GM15510 (cell line): ENCODE data around the gene PARD3B.

Experiments used
- POLR2A ChIP-seq: IDR thresholded peaks from 3 replicates; pipeline ENCODE4 v1.6.1; 2011; ENCODE audit warnings: borderline replicate concordance; ENCODE audit not compliant: insufficient read length; ENCODE audit errors: extremely low read depth

The PARD3B gene

DNA sequence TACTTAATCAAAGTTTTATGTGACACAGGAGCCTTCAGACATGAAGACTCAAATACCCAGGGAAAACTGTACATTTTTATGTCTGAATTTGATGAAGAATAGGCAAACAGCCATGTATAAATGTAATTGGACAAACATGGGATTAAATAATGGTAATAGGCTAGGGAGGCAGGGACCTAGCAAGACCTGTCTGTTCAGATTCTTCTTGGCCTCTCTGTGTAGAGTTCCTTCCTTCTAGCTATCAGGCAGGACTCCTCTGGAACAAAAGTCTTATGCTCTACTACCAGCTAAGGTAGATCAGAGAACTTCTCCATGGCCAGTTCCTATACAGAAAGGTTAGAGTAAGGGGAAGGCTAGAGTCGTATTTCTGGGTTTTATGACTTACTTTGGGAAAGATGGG is 9.5 kb upstream of the PARD3B start:
- no peak for TF ChIP-seq POLR2A

DNA sequence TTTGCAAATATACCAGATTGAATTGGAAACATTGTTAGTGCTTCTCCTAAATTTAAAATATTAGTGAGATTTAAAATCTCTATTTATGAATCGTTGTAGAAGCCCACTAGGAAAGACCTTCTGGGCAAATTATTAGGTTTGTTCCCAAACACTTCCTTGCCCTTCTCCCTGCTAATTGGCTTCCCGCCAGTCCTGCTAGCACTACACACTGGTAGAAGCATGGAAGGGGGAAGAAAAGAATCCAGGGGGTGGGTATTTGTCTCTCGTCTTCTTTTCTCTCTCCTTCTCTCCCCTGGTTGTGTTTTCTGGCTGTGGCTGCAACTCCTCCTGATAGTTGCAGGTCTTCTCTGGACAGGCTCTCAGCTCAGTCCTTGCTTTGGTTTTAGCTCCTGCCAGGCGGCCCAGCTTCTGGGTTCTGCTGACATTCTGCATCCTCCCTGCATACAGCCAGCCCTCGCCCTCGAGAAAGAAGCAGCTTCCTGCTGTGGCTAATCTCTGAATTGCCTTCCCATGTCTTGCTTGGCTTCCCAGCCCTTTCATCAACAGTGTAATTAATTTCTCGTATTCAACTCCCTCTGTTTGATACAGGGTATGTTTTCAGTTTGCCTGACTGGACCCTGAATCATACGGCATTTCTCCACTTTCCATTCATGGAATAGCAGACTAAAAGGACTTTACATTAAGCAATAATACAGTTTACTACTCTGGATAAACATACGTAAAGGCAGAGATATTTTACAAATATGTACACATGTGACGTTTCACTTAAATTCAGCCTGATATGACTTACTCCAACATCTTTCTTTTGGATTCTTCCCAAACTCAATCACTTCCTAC is 6.9 kb upstream of the PARD3B start:
- TF ChIP-seq POLR2A, result no peak

DNA sequence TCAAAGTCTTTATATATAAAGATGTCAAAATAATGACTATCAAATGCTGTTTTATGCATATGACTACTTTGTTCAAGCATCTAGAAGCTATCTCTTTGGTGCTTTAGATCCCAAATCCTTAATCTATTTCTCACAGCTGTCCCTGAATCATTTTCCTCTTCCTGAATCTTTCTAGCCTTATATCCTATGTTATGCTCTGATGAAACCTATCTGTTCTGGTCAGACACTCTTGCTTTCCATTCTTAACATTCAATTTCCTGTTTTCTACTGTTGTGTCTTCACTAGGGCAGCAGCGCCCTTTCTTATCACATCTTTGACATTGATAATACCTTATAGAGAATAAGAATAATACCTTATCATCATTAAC is 6.3 kb upstream of the PARD3B start:
- no peak for TF ChIP-seq POLR2A

DNA sequence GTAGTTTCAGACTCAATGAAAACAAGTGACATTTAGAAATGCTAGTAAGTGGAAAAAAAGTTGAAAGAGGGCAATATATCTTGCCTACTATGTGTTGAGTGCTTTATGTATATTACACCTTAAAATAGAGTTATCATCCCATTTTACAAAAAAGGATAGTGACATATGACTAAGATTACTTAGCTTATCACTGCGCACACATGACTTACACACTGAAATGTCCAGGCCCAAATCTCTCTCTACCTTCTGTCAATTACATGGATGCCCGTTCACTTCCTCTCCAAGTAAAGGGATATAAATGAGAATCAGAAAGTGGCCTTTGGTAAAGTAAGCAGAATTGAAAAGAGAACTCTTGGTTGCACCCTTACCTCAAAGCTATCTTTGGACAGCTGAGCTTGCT is 3.6 kb upstream of the PARD3B start:
- no peak for TF ChIP-seq POLR2A

DNA sequence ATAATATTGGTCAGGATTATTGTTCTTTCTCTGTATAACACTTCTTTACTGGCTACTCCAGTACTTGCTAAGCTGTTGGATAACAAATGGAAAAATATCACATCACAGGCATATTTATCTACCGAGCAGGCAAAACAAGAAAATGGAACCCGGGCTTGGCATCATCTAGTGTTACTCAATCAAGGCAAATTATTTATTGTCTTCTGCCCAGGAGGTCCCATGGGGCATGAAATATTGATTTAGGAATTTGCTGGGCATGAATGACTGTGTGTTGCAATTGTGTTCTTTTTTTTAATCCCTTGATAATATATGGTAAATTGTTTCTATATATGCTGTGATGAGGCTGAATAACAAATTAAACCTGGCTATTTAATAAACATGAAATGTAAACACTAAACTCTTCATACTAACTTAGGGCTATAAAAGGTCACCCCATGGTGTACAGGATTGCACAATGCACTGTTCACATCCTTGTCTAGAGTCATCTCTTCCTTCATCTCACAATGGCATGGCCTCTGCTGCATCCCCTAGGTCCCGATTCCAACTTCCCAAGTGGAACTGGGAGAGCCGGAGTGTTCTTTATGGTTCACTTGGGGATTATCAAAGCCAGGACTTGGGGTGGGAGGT is 2.2 kb upstream of the PARD3B start:
- TF ChIP-seq POLR2A, result no peak

DNA sequence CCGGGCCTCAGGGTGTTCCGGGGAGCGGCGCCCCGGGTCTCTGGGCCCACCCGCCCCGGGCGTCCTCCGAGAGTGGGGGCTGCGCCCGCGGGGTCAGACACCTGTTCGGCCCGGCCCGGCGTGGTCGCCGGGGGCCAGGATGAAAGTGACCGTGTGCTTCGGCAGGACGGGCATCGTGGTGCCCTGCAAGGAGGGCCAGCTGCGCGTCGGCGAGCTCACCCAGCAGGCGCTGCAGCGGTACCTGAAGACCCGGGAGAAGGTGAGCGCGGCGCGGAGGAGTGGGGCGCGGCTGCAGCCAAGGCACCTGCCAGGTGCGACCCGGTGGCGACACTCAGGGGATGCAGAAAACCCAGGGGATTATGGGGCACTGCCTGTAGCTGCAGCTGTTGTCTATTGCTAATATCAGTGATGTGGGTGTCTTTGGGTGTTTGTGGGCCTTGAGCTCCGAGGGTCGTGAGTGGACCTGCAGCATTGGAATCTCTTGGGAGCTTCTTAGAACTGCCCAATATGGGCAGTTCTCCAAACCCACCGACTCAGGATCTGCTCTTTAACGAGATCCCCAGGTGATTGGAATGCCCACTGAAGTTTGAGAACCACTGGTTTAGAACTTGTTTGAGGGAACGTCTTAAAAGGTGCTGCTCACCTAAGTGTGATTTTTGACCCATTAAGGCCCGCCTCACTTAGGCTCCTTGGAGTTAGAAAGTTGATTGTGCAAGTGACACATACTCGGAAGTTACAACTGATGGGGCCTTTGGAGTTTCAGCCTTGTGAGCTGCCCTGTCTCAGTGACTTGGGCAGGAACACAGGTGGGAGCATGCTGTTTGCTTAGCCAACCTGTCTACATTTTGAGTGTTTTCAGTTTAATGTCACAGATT is 823 bp downstream of the PARD3B start:
- TF ChIP-seq POLR2A, result no peak

DNA sequence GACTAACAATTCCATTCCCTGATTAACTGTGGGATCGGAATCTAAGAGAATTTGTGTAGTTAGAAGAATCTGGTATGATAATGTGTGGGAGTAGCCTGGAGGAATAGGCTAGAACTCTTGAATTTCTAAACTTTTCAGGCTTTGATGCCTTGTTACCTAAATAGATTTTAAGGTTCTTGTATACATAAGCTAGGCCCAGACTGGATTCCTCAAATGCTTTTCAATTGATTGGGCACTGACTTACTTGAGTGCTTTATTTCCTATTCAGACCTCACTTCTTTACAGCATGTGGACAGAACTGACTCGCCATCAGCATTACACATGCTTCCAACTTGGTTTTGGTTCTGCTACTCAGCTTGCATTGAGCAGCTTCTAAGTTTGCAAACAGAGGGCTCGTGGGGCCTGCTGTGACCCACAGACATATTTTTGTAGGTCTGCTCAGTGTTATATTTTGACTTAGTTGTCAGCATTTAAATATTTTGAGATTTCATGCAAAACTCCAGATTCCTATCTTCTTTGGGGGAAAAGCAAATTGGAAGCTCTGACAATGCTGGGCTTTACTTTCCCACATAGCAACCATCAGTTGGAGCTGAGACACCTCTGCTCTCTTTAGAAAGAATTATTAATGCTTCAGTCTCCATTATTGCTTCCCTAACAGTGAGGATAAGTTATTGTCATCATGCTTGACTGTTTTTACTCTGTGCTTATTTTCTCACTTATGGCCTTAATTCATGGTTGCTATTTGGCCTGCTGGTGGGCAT is 5.7 kb downstream of the PARD3B start:
- no peak for TF ChIP-seq POLR2A

DNA sequence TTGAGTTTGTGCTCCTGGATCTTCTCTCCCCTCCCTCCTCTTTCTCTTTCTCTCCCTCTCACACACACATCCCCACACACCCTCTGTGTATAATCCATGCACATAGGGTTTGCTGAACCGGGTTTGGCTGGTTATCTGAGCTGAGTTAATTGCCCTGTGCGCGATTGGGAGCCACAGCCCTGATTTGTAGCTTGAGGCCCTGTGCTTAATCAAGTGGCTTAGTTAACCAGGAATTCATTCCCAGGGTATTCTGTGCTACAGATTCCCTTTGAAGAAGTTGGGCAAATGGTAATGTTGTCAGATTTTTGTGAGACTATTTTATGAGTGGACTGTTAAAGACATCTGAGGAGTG is 6.2 kb downstream of the PARD3B start:
- TF ChIP-seq POLR2A, result no peak

DNA sequence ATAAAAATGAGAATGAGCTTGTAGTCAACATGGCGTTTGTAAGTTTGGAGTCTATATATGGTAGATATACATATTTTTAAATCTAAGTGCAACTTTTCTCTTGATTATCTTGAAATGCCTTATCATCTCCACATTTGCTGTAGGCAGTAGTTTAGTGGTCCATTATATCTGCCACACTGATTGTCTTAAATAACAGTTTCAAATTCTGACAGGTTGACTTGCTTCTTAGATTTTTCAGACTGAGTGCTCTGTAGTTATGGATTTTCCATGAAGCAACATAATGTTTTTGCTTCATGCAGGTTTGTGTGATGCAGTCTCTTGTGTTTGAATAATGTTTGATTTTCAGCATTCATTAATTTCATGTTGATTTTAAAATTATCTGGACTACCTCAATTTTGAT is 12.3 kb downstream of the PARD3B start:
- TF ChIP-seq POLR2A, result no peak

DNA sequence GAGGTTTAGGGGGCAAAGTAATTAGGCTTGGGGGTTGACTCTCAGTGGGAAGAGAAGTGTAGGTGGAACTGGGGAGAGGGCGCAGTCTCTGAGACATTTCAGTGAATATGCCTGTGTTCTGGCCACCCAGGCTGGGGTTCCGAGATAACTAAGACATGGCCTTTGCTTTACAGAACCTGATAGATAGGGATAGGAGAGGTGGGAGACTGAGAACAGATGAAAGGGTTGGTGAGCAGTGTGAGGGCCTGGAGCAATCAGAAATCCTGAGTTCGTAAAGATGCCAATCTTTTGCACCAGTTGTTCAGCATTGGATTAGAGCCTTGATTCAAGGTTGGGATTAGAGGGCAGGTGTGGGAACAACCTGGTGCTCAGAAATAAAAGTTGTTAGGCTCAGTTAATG is 15.6 kb downstream of the PARD3B start:
- no peak for TF ChIP-seq POLR2A

DNA sequence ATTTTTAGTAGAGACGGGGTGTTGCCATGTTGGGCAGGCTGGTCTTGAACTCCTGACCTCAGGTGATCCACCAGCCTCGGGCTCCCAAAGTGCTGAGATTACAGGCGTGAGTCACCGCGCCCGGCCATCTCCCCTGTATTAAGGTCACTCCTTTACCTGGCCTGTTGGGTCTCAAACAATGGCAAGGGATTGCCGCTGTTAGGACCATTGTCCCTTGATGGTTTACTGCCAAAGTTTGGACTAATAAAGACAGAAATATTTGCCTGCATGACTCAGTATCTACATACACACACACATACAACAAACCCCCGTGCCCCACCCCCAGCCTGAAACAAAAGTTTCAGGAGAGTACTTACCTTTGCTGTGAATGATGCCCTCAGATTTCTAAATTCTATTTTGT is 16.5 kb downstream of the PARD3B start:
- no peak for TF ChIP-seq POLR2A

DNA sequence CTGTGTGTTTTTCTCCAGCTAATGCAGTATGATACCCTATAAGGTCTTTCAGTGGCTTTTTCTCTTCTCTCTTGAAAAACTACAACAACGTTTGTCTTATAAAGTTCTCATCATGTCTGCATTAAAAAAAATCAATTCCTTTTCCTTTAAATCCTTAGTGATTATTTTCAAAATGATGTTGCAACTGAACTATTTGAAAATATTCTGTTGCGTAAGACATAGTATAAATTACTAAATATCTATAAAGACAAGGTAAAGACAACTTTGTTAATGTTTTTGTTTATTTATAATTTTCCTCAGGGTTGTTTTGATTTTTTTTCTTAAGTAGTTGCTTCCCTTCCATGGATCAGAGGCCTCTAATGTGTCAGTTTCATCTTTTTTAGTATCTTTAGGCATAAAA is 21.2 kb downstream of the PARD3B start:
- TF ChIP-seq POLR2A, result no peak

DNA sequence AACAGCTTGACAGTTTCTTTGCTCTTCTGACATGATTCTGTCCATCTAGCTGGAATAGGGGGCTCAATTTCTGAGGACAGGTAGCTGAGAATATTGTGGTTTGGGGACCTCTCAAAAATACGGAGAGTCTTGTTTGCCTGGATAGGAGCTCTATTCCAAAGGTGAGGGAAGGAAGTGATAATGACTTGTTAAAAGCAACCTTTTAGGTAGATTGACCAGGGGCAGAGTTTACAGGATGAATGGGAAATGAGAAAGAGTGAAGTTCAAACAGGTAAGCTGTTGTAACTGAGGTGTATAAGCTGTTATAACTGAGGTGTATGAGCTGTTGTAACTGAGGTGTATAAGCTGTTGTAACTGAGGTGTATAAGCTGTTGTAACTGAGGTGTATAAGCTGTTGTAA is 25.1 kb downstream of the PARD3B start:
- no peak for TF ChIP-seq POLR2A

DNA sequence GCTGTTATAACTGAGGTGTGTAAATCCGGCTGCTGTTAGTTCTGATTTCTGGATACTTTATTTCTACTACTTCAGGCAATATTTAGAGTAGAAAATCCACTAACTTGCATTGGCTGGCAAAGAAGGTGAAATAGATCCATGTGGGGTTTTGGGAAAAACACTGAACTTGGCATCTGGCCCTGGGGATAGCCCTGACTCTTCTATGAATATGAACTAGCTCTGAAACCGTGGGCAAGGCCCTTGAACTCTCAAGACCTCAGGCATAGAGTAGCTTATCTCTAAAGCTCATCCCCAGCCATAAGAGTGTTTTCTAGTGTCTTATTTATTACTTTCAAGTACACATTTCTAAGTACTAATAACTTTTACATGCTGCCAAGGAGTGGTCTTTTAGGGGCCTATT is 25.8 kb downstream of the PARD3B start:
- no peak for TF ChIP-seq POLR2A

DNA sequence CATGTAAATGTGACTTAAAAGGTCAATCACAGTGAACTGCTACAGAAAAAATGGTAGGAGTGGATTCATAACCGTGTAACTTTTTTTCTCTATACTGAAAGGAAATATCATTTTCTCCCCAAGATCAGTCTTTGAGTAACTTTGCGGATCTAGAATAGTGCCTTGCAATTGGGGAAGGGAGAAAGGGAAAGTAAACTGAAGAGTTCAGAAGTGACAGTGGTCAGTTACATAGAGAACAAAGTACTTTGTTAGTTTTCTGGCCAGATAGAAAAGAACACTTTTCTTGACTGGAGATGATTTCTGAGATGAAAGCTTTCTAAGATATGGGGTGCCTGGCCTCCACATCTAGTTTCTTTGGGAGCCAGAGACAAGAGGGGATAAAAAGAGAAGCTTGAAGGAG is 26.6 kb downstream of the PARD3B start:
- TF ChIP-seq POLR2A, result no peak

DNA sequence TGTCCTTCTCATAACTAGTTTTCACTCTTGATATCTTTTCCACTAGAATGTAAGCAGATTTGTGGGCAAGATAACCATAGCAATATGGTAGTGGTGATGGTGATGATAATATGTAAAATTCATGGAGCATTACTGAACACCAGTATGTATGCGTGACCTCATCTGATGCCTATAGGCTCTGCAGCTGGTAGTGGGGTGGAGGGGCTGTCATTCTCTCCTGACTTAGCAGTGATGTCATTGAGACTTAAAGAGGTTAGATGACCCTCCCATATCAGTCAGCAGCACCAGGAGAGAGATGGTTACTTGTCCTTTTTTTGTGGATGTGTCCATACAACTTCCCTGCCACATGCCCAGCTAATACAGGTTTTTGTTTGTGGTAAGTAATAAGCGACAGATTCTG is 27.9 kb downstream of the PARD3B start:
- TF ChIP-seq POLR2A, result no peak

DNA sequence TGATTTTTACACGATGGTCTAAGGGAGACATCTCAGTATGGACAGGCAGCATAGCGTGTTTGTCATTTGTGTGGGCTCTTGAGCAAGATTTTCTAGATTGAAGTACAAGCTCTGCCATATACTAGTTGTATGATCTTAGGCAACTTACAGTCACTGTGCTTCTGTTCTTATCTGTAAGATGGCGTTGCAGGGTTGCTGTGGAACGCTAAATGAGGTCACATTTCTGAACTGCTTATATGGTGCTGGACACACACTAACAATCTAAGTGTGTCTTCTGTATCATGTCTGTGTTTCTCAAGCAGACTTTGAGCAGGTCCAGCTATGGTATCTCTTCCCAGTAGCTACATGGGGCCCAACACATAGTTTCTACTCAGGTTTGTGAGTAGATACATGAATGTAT is 29.2 kb downstream of the PARD3B start:
- no peak for TF ChIP-seq POLR2A
